GM12878 (cell line): ENCODE data around the gene OR1J4.

Experiments used
- MXI1 ChIP-seq: fragments of 150-350 bp; IDR thresholded peaks from 2 replicates; pipeline ENCODE4 v1.6.1; 2011; ENCODE audit warnings: low read depth, mild to moderate bottlenecking, inconsistent platforms, low read length, improper control_type of control experiment
- PAX8 ChIP-seq: fragments of 450-650 bp; IDR thresholded peaks from 2 replicates; pipeline ENCODE4 v1.6.1; 2017; ENCODE audit warnings: mild to moderate bottlenecking, moderate library complexity
- SUZ12 ChIP-seq: fragments of 200-600 bp; sonication (generic); IDR thresholded peaks from one replicate; pipeline ENCODE4 v1.6.1; 2018; ENCODE audit warnings: antibody characterized with exemption, mild to moderate bottlenecking; ENCODE audit not compliant: unreplicated experiment
- TAF1 ChIP-seq: IDR thresholded peaks from 2 replicates; pipeline ENCODE4 v1.6.1; 2011; ENCODE audit warnings: mild to moderate bottlenecking, low read depth, low read length, borderline replicate concordance
- ZNF217 ChIP-seq: fragments of 450-650 bp; IDR thresholded peaks from 2 replicates; pipeline ENCODE4 v1.6.1; 2017; ENCODE audit warnings: antibody characterized with exemption, mild to moderate bottlenecking
- TF ChIP-seq, protein P1 (sequence below), 3 experiments: IDR thresholded peaks in 2 of 3; conservative IDR thresholded peaks in 1 of 3; 2 replicates each; pipeline ENCODE4 v1.5.1; 2011; ENCODE audit warnings: low read depth in 3 of 3, low read length in 3 of 3, mild to moderate bottlenecking in 3 of 3, control low read depth in 2 of 3, moderate library complexity in 2 of 3, inconsistent platforms in 1 of 3, mixed read lengths in 1 of 3; ENCODE audit not compliant: control insufficient read depth in 2 of 3, insufficient read depth in 1 of 3; ENCODE audit errors: extremely low read depth in 1 of 3
- TF ChIP-seq, protein P2 (sequence below): fragments of 450-650 bp; conservative IDR thresholded peaks from 2 replicates; pipeline ENCODE4 v1.6.1; 2017; ENCODE audit warnings: mild to moderate bottlenecking, moderate library complexity

DNA sequence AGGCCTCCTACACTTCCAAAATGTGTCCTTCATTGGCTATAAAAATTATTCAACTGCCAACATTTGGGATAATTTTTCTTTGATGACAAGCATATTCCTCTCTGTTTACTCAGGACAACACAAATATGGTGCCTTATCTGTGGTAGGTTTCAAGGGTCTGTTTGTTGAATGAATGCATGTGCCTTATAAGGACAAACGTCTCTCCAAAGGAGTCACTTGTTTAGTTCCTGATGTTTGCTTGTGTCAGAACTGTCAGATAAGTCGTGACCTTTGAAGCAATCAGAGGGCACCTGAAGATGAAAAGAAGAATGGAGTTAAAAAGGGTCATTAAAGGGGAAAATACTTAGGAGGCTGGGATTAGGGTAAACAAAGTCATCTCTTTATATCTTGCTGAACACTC lies 12.0 kb upstream of the OR1J4 start:
- TF ChIP-seq SUZ12 (no peak), MXI1 (no peak), TAF1 (no peak), PAX8 (no peak), ZNF217 (no peak)
- TF ChIP-seq, protein P1, sequence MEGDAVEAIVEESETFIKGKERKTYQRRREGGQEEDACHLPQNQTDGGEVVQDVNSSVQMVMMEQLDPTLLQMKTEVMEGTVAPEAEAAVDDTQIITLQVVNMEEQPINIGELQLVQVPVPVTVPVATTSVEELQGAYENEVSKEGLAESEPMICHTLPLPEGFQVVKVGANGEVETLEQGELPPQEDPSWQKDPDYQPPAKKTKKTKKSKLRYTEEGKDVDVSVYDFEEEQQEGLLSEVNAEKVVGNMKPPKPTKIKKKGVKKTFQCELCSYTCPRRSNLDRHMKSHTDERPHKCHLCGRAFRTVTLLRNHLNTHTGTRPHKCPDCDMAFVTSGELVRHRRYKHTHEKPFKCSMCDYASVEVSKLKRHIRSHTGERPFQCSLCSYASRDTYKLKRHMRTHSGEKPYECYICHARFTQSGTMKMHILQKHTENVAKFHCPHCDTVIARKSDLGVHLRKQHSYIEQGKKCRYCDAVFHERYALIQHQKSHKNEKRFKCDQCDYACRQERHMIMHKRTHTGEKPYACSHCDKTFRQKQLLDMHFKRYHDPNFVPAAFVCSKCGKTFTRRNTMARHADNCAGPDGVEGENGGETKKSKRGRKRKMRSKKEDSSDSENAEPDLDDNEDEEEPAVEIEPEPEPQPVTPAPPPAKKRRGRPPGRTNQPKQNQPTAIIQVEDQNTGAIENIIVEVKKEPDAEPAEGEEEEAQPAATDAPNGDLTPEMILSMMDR (IDR thresholded peaks at IDR 0.05 in 2 of 3, conservative IDR thresholded peaks at IDR 0.05 in 1 of 3; ENCODE audit: control insufficient read depth in 2 of 3, extremely low read depth in 1 of 3, insufficient read depth in 1 of 3, low read depth in 3 of 3, low read length in 3 of 3): no peak
- TF ChIP-seq, protein P2, sequence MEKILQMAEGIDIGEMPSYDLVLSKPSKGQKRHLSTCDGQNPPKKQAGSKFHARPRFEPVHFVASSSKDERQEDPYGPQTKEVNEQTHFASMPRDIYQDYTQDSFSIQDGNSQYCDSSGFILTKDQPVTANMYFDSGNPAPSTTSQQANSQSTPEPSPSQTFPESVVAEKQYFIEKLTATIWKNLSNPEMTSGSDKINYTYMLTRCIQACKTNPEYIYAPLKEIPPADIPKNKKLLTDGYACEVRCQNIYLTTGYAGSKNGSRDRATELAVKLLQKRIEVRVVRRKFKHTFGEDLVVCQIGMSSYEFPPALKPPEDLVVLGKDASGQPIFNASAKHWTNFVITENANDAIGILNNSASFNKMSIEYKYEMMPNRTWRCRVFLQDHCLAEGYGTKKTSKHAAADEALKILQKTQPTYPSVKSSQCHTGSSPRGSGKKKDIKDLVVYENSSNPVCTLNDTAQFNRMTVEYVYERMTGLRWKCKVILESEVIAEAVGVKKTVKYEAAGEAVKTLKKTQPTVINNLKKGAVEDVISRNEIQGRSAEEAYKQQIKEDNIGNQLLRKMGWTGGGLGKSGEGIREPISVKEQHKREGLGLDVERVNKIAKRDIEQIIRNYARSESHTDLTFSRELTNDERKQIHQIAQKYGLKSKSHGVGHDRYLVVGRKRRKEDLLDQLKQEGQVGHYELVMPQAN: no peak
